ENCODE results near the gene AGO4. TPM values are rescaled to one million over a fixed set of nuclear protein-coding genes. Genes with fewer than 3 reads are reported as not detected.
A peak's percentile ranks its signal among the peaks of the same experiment; 100 is the strongest.

AGO4 gene
- total RNA-seq, 1 experiment from 2014 or later: 12.8 TPM

GRCh38 chr1:35886577-35887431 is 79.0 kb downstream of the AGO4 start:
- peak overlapping the region; percentile 97 for H3K27ac Mint-ChIP-seq
- H3K9ac ChIP-seq (ENCODE audit: extremely low read depth, insufficient read length, low read length): no peak overlapping the region
- no peak overlapping the region for H3K27ac ChIP-seq (ENCODE audit: insufficient read length, low read depth, low read length)
- H2BK20ac ChIP-seq (ENCODE audit: low read depth, low read length, poor library complexity, severe bottlenecking): no peak overlapping the region
- no peak overlapping the region for H2AK5ac ChIP-seq (ENCODE audit: insufficient read length, low read length)
- H3K36me3 Mint-ChIP-seq (ENCODE audit: insufficient read depth in 1 of 3, low read depth in 3 of 3): peaks cover 14 to 31% (median 28%) of the 10 kb centered on the region in 3 experiments; a peak in 6 of 7 replicates
- H4K8ac ChIP-seq (replicated peaks; ENCODE audit: insufficient read length, low read depth, low read length): no peak overlapping the region
- H2BK120ac ChIP-seq (ENCODE audit: low read depth, low read length, poor library complexity, severe bottlenecking): no peak overlapping the region
- no peak overlapping the region for H3K14ac ChIP-seq (ENCODE audit: insufficient read depth, low read length)
- no peak for DNase-seq
- H3K9me3 Mint-ChIP-seq: no peaks in the 10 kb centered on the region
- no peaks in the 10 kb centered on the region for H3K9me3 ChIP-seq (ENCODE audit: control insufficient read depth, low read depth, low read length)
- H3K27me3 Mint-ChIP-seq (ENCODE audit: low read depth): no peaks in the 10 kb centered on the region
- no peak overlapping the region for H3T11ph ChIP-seq (ENCODE audit: low read length)
- peaks cover 16% of the 10 kb centered on the region for H3K4me1 ChIP-seq (ENCODE audit: insufficient read depth, low read length)
- H3K23ac ChIP-seq (ENCODE audit: insufficient read length, low read depth, low read length): no peak overlapping the region
- H3K4me3 Mint-ChIP-seq: peak overlapping the region; percentile 69 to 82
- H2BK5ac ChIP-seq (ENCODE audit: insufficient read length, low read length): no peak overlapping the region
- peaks cover 45 to 47% of the 10 kb centered on the region in 2 experiments for H3K4me1 Mint-ChIP-seq
- H3K56ac ChIP-seq (ENCODE audit: insufficient read length, low read depth, low read length): no peak overlapping the region
- H3K4ac ChIP-seq (ENCODE audit: low read depth, low read length): no peak overlapping the region
- no peak overlapping the region for H2BK12ac ChIP-seq (ENCODE audit: insufficient read length, low read depth, low read length)
- no peak overlapping the region for H4K91ac ChIP-seq (ENCODE audit: insufficient read length, low read depth, low read length)
- H2BK15ac ChIP-seq (ENCODE audit: low read depth, low read length): no peak overlapping the region
- peaks cover 24% of the 10 kb centered on the region; the same call in 1 of the 2 replicates for H3K79me2 ChIP-seq (ENCODE audit: insufficient read depth, low read length)
- no peak overlapping the region for H2AFZ ChIP-seq (ENCODE audit: low read length)
- H3K23me2 ChIP-seq (ENCODE audit: insufficient read length, low read depth, low read length, poor library complexity, severe bottlenecking): peaks cover 13% of the 10 kb centered on the region
- H4K20me1 ChIP-seq (ENCODE audit: control insufficient read depth, insufficient read depth, insufficient read length): peaks cover 4% of the 10 kb centered on the region
- peaks cover 7% of the 10 kb centered on the region for H3K79me1 ChIP-seq (ENCODE audit: insufficient read depth, low read depth, low read length, poor library complexity, severe bottlenecking)
- no peak overlapping the region for H4K5ac ChIP-seq (ENCODE audit: insufficient read length, low read depth, low read length)
- H3K4me2 ChIP-seq (ENCODE audit: insufficient read depth, insufficient read length, low read length): peak overlapping the region; percentile 72
- no peak overlapping the region for H3K18ac ChIP-seq (ENCODE audit: insufficient read length, low read depth, low read length)
- no CpG with 5 or more reads among the region's 3 CpGs for WGBS (ENCODE audit: extremely low coverage, insufficient read length, low lambda C conversion rate)
- H3K27me3 ChIP-seq (ENCODE audit: insufficient read depth, low read length): no peaks in the 10 kb centered on the region
- TF ChIP-seq CTCF (conservative IDR thresholded peaks at IDR 0.05): no peak

Data from H9 (cell line).